ENCODE results near the gene ERVFRD-1.

ERVFRD-1 gene

DNA sequence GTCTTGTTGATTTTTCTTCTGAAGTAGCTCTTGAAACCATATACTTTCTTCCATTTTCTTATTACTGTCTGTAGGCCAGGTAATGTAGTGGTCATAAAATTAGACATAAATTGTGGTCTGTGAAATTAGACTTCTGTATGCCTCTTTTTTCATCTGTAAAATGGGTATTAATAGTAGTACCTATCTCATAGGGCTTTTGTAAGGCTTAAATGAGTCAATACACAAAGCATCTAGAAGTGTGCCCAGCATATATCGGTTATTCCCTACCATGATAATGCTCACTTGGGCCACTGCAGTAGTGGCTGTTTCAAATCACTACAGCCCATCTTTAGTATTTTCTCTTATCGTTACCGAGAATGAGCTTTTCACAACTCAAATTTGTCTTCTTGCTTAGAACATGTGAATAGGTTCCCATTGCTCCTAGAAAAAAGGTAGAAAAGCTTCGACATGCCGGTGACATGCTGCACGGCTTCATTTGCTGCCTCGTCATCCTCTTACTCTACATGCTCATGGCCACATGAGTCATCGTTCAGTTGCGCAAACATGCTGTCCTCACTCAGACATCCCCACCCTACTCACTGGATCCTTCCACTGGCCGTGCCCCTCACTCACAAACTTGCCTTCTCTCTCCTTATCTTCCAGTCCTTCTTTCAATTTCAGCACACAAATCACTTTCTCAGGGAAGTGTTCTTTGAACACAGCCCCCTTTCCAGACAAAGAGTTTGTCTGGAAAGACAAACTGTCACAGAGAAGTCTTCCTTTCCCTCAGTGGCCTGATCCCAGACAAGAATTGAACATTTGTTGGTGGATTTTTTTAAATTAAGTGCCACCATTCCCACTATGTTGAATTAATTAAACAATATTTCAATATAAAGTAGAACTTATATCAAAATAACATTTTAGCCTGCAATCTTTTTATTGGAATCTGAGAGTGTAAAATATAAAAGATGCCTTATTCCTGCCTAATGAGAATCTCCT, 32.2 kb upstream of the ERVFRD-1 start:
- Histone ChIP-seq H3K27ac (no peak overlapping the region), H3K4me1 (no peaks in the 10 kb centered on the region)

DNA sequence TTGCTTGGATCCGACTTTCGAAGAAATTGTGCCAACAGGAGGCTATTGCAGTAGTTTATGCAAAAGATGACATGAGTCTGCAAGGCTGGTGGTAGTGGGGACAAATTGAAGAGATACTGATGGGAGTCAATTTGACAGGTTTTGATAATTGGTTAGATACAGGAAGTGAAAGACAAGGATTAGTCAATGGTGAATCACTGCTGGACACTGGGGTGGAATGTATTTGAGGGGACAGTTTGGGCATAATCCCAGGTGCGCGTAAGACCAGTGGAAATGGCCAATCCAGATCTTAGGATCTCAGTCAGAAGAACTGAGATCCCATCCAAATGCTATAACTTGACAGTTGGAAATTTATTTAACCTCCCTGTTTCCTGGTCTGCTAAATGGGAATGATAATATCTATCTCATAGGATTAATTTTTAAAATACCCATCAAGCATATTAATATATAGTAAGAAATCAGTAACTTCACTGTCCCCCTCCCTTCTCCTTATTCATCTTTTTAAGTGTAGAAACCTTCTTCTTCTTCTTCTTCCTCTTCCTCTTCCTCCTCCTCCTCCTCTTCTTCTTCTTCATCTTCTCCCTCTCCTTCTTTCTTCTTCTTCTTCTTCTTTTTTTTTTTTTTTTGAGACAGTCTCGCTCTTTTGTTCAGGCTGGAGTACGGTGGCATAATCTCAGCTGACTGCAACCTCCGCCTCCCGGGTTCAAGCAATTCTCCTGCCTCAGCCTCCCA, 30.9 kb upstream of the ERVFRD-1 start:
- Histone ChIP-seq H3K79me2 (no peaks in the 10 kb centered on the region), H3K4me1 (no peaks in the 10 kb centered on the region), H3K36me3 (ENCODE audit: control insufficient read depth, insufficient read depth, low read length) (no peaks in the 10 kb centered on the region), H3K9me3 (ENCODE audit: control insufficient read depth, low read length) (no peaks in the 10 kb centered on the region), H2AFZ (no peak overlapping the region), H3K27ac (no peak overlapping the region), H3K4me2 (ENCODE audit: low read length) (no peak overlapping the region), H3K9ac (no peak overlapping the region), H3K27me3 (ENCODE audit: control insufficient read depth, insufficient read depth, low read length) (no peaks in the 10 kb centered on the region), H3K4me3 (ENCODE audit: low read depth, low read length) (no peak overlapping the region)
- TF ChIP-seq, protein P1, sequence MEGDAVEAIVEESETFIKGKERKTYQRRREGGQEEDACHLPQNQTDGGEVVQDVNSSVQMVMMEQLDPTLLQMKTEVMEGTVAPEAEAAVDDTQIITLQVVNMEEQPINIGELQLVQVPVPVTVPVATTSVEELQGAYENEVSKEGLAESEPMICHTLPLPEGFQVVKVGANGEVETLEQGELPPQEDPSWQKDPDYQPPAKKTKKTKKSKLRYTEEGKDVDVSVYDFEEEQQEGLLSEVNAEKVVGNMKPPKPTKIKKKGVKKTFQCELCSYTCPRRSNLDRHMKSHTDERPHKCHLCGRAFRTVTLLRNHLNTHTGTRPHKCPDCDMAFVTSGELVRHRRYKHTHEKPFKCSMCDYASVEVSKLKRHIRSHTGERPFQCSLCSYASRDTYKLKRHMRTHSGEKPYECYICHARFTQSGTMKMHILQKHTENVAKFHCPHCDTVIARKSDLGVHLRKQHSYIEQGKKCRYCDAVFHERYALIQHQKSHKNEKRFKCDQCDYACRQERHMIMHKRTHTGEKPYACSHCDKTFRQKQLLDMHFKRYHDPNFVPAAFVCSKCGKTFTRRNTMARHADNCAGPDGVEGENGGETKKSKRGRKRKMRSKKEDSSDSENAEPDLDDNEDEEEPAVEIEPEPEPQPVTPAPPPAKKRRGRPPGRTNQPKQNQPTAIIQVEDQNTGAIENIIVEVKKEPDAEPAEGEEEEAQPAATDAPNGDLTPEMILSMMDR (IDR thresholded peaks at IDR 0.05): no peak

More for the DNA sequence above, 32.2 kb upstream of the ERVFRD-1 start:
- Histone ChIP-seq H3K4me3 (ENCODE audit: low read depth, low read length) (no peak overlapping the region), H3K27me3 (ENCODE audit: control insufficient read depth, insufficient read depth, low read length) (no peaks in the 10 kb centered on the region), H2AFZ (no peak overlapping the region), H3K36me3 (ENCODE audit: control insufficient read depth, insufficient read depth, low read length) (no peaks in the 10 kb centered on the region), H3K79me2 (no peaks in the 10 kb centered on the region), H3K9ac (no peak overlapping the region), H3K4me2 (ENCODE audit: low read length) (no peak overlapping the region), H3K9me3 (ENCODE audit: control insufficient read depth, low read length) (no peaks in the 10 kb centered on the region)
- TF ChIP-seq, protein P1 (IDR thresholded peaks at IDR 0.05): no peak

GRCh38 chr6:11141295-11141694, 29.8 kb upstream of the ERVFRD-1 start:
- Histone ChIP-seq H3K4me2 (ENCODE audit: low read length) (no peak overlapping the region), H3K27me3 (ENCODE audit: control insufficient read depth, insufficient read depth, low read length) (no peaks in the 10 kb centered on the region), H2AFZ (no peak overlapping the region), H3K27ac (no peak overlapping the region), H3K79me2 (no peaks in the 10 kb centered on the region), H3K4me1 (no peaks in the 10 kb centered on the region), H3K9me3 (ENCODE audit: control insufficient read depth, low read length) (no peaks in the 10 kb centered on the region), H3K9ac (no peak overlapping the region), H3K36me3 (ENCODE audit: control insufficient read depth, insufficient read depth, low read length) (no peaks in the 10 kb centered on the region), H3K4me3 (ENCODE audit: low read depth, low read length) (no peak overlapping the region)
- TF ChIP-seq, protein P1 (IDR thresholded peaks at IDR 0.05): no peak

DNA sequence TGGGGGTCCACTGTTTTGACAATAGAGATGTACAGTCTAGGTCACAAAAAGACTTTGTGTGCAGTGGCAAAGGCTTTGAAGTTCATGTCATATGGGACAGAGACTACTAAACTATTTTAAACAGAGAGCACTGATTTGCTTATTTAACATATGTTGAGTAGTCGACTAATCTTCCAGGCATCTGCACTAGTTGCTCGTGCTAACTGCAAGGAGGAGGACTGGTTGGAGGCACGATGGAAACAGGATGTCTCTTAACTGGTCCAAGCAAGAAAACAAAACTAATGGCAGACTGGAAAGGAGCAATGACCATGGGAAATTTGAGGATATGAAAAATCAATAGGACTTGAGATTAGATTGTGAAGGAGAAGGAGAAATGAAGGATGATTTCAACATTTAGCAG, 28.5 kb upstream of the ERVFRD-1 start:
- Histone ChIP-seq H3K4me2 (ENCODE audit: low read length) (no peak overlapping the region), H3K4me1 (no peaks in the 10 kb centered on the region), H3K36me3 (ENCODE audit: control insufficient read depth, insufficient read depth, low read length) (no peaks in the 10 kb centered on the region), H3K9ac (no peak overlapping the region), H3K79me2 (no peaks in the 10 kb centered on the region), H3K27me3 (ENCODE audit: control insufficient read depth, insufficient read depth, low read length) (no peaks in the 10 kb centered on the region), H3K4me3 (ENCODE audit: low read depth, low read length) (no peak overlapping the region), H3K27ac (no peak overlapping the region), H3K9me3 (ENCODE audit: control insufficient read depth, low read length) (no peaks in the 10 kb centered on the region), H2AFZ (no peak overlapping the region)
- TF ChIP-seq, protein P1 (IDR thresholded peaks at IDR 0.05): no peak

All from parathyroid adenoma (tissue), 2 donors.